ENCODE measurements around the gene ATP6V1C2.
"Not testable (repeated sequence)": the region's sequence is repeated elsewhere in the genome, so short reads cannot be mapped to it uniquely, and the experiment has no call there.

DNA sequence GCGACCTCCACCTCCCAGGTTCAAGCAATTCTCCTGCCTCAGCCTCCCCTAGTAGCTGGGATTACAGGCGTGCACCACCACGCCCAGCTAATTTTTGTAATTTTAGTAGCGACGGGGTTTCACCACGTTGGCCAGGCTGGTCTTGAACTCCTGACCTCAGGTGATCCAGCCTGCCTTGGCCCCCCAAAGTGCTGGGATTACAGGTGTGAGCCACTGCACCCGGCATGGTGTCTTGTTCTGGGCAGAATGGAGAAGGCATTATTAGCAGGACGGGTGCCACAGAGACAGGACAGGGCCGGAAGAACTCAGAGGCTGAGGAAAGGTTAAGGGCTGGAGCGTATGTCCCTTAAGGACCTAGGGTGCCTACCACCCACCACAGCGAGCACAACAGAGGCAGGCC is 59.4 kb downstream of the ATP6V1C2 start:
- TF ChIP-seq CTCF (conservative IDR thresholded peaks at IDR 0.05); ZFX (IDR thresholded peaks at IDR 0.05): not testable (repeated sequence)
